HL-60 (cell line): ENCODE measurements around the gene AGO1.

Source experiments
- DNase-seq, 2 experiments: peaks; one replicate each; pipeline ENCODE4 v3.0.0-alpha.2; 2010 to 2020; ENCODE audit warnings: low read depth in 1 of 2, low spot score in 1 of 2
- H3K27ac ChIP-seq: fragments of 250-450 bp; sonication (Bioruptor Pico); replicated peaks from 2 replicates; pipeline ENCODE4 v1.5.1; 2020; ENCODE audit warnings: mild to moderate bottlenecking, moderate library complexity
- H3K27me3 ChIP-seq: fragments of 250-450 bp; sonication (Bioruptor Pico); 2 replicates; pipeline ENCODE4 v1.5.1; 2021; ENCODE audit warnings: mild to moderate bottlenecking, moderate library complexity; ENCODE audit not compliant: insufficient read depth, poor library complexity, severe bottlenecking
- H3K4me3 ChIP-seq: replicated peaks from 2 replicates; pipeline ENCODE4 v1.5.1; 2011; ENCODE audit warnings: mild to moderate bottlenecking, control low read depth, low read length; ENCODE audit not compliant: insufficient read depth
- CTCF ChIP-seq: IDR thresholded peaks from one replicate; pipeline ENCODE4 v1.5.1; 2011; ENCODE audit warnings: low read length, control low read depth, inconsistent platforms; ENCODE audit not compliant: insufficient read depth
- GABPA ChIP-seq: IDR thresholded peaks from 2 replicates; pipeline ENCODE4 v1.6.1; 2012; ENCODE audit warnings: low read depth
- POLR2AphosphoS5 ChIP-seq: IDR thresholded peaks from 2 replicates; pipeline ENCODE4 v1.6.1; 2012; ENCODE audit warnings: low read depth
- REST ChIP-seq: IDR thresholded peaks from 2 replicates; pipeline ENCODE4 v1.6.1; 2012; ENCODE audit warnings: low read depth; ENCODE audit not compliant: insufficient replicate concordance
- SPI1 ChIP-seq: IDR thresholded peaks from 2 replicates; pipeline ENCODE4 v1.6.1; 2012; ENCODE audit warnings: low read depth, mild to moderate bottlenecking, borderline replicate concordance

The AGO1 gene

GRCh38 chr1:35947547-35947946, 64.5 kb downstream of the AGO1 start:
- no peak for TF ChIP-seq REST
- TF ChIP-seq POLR2AphosphoS5: no peak
- no peak for TF ChIP-seq SPI1
- TF ChIP-seq CTCF: no peak
- no peak for TF ChIP-seq GABPA
- no peak for DNase-seq
- no peaks in the 10 kb centered on the region for H3K27me3 ChIP-seq
- no peak overlapping the region for H3K4me3 ChIP-seq
- no peak overlapping the region for H3K27ac ChIP-seq

- no peak for DNase-seq
- Histone ChIP-seq H3K4me3 (no peak overlapping the region), H3K27ac (no peak overlapping the region), H3K27me3 (no peaks in the 10 kb centered on the region)
- TF ChIP-seq GABPA: no peak
- no peak for TF ChIP-seq POLR2AphosphoS5
- no peak for TF ChIP-seq SPI1
- TF ChIP-seq REST: no peak
- no peak for TF ChIP-seq CTCF
Observed at GRCh38 chr1:35958558-35958957, 75.5 kb downstream of the AGO1 start.

GRCh38 chr1:35959304-35959703, 76.3 kb downstream of the AGO1 start:
- TF ChIP-seq GABPA (no peak), SPI1 (no peak), CTCF (no peak), POLR2AphosphoS5 (no peak), REST (no peak)
- Histone ChIP-seq H3K4me3 (no peak overlapping the region), H3K27me3 (no peaks in the 10 kb centered on the region), H3K27ac (no peak overlapping the region)
- no peak for DNase-seq
